ENCODE data around the gene UBE2N. TPM values are rescaled to one million over a fixed set of nuclear protein-coding genes. Genes with fewer than 3 reads are reported as not detected.
A peak's percentile ranks its signal among the peaks of the same experiment; 100 is the strongest.

Gene UBE2N
- total and polyA plus RNA-seq, 10 of the 15 experiments (the other 5 are each of a cell fraction or from before 2014, with no cell fraction given) = 243 to 945 (median 443) TPM

GRCh38 chr12:93440043-93440835, 1.5 kb downstream of the UBE2N start:
- WGBS (ENCODE audit: insufficient coverage, insufficient replicate concordance, low lambda C conversion rate, missing lambda C conversion rate) = under 1% methylated on average over 12 of the region's 12 CpGs
- ChIA-PET POLR2A (interaction anchor here (0.7 to 1.2 kb wide), 2 partner anchors 11 to 58 kb away, joined by 3 to 5 read pairs; no protein-coding TSS in a partner anchor), CTCF (interaction anchor here (3.0 to 9.6 kb wide), 2 partner anchors 17 to 25 kb away, joined by 13 to 163 read pairs; no protein-coding TSS in a partner anchor), RAD21 (ENCODE audit: unreplicated experiment) (interaction anchor here (0.9 to 6.3 kb wide), 2 partner anchors 17 to 662 kb away, joined by 3 to 145 read pairs; no protein-coding TSS in a partner anchor), SMC1A (ENCODE audit: uncharacterized antibody, unreplicated experiment) (interaction anchor here (7.1 kb wide), 1 partner anchor 16 kb away, joined by 76 read pairs; no protein-coding TSS in a partner anchor)
- TF ChIP-seq PML (IDR thresholded peaks at IDR 0.05; ENCODE audit: low read length) (0 out of 2 replicates have a peak, but pooled peaks have one; percentile 15), SMARCA5 (IDR thresholded peaks at IDR 0.05) (no peak), MXI1 (IDR thresholded peaks at IDR 0.05; ENCODE audit: low read depth, low read length) (peak; percentile 68), RAD51 (IDR thresholded peaks at IDR 0.05) (peak; percentile 67), ASH2L (IDR thresholded peaks at IDR 0.05; ENCODE audit: borderline replicate concordance, low read depth) (no peak), SP1 (IDR thresholded peaks at IDR 0.05; ENCODE audit: low read depth, low read length) (no peak), YY1 (IDR thresholded peaks at IDR 0.05; ENCODE audit: low read depth, low read length) (no peak), NR2F1 (conservative IDR thresholded peaks at IDR 0.05) (peak; percentile 46)
- TF ChIP-seq, protein P1, sequence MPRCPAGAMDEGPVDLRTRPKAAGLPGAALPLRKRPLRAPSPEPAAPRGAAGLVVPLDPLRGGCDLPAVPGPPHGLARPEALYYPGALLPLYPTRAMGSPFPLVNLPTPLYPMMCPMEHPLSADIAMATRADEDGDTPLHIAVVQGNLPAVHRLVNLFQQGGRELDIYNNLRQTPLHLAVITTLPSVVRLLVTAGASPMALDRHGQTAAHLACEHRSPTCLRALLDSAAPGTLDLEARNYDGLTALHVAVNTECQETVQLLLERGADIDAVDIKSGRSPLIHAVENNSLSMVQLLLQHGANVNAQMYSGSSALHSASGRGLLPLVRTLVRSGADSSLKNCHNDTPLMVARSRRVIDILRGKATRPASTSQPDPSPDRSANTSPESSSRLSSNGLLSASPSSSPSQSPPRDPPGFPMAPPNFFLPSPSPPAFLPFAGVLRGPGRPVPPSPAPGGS (IDR thresholded peaks at IDR 0.05; ENCODE audit: borderline replicate concordance, insufficient read depth, low read depth, low read length, poor library complexity, severe bottlenecking) = peak; percentile 45
- Histone ChIP-seq H3K27ac (ENCODE audit: control insufficient read depth, insufficient read depth) (peak overlapping the region; percentile 73), H3K36me3 (ENCODE audit: control insufficient read depth in 2 of 2, insufficient read depth in 2 of 2, low read length in 1 of 2) (no peaks in the 10 kb centered on the region), H3K79me2 (ENCODE audit: control insufficient read depth, insufficient read depth, low read length) (peaks cover 71% of the 10 kb centered on the region), H3K4me3 (peak overlapping the region; percentile 83), H3K9me3 (replicated peaks; ENCODE audit: control insufficient read depth, insufficient read depth, low read length) (no peaks in the 10 kb centered on the region), H2AFZ (ENCODE audit: control insufficient read depth, low read depth, low read length) (no peak overlapping the region), H3K27me3 (replicated peaks in 1 of 2; ENCODE audit: control insufficient read depth in 2 of 2, insufficient read depth in 2 of 2, low read length in 1 of 2) (no peaks in the 10 kb centered on the region), H3K9ac (ENCODE audit: control insufficient read depth, insufficient read depth, low read length) (peak overlapping the region; percentile 84), H3K4me1 (ENCODE audit: control insufficient read depth, insufficient read depth, low read length) (peaks cover 13% of the 10 kb centered on the region), H3K4me2 (ENCODE audit: control insufficient read depth, insufficient read depth) (peak overlapping the region; percentile 86), H4K20me1 (ENCODE audit: control insufficient read depth, insufficient read depth) (no peaks in the 10 kb centered on the region)
- FAIRE-seq (no peak), DNase-seq (ENCODE audit: low read depth, low spot score) (no peak), ATAC-seq (no peak)
- TSS peak; percentile 59 for BruUV-seq (replicated peaks)
- in situ Hi-C loops (cut with MboI) (no loop called here), intact Hi-C loops (cut with micrococcal nuclease; ENCODE audit: unreplicated experiment) (no loop called here)
